SH-SY5Y (cell line): ENCODE data around the gene P2RX4.

Experiments
- GATA2 ChIP-seq: IDR thresholded peaks from 2 replicates; pipeline ENCODE4 v1.6.1; 2011; ENCODE audit warnings: mild to moderate bottlenecking, low read depth, low read length
- GATA3 ChIP-seq: IDR thresholded peaks from 2 replicates; pipeline ENCODE4 v1.6.1; 2011; ENCODE audit warnings: low read depth, mild to moderate bottlenecking, low read length, moderate library complexity

The P2RX4 gene

GRCh38 chr12:121182222-121182893 lies 27.6 kb upstream of the P2RX4 start:
- TF ChIP-seq GATA3, result no peak
- no peak for TF ChIP-seq GATA2

- TF ChIP-seq GATA2, result no peak
- no peak for TF ChIP-seq GATA3
These were observed 25.5 kb upstream of the P2RX4 start for GRCh38 chr12:121184425-121184824.

- TF ChIP-seq GATA2 (no peak), GATA3 (no peak)
These were observed 24.7 kb upstream of the P2RX4 start for GRCh38 chr12:121184984-121185889.

- TF ChIP-seq GATA3 (no peak), GATA2 (no peak)
These were observed 23.1 kb upstream of the P2RX4 start for GRCh38 chr12:121186826-121187225.

GRCh38 chr12:121187501-121187900 lies 22.4 kb upstream of the P2RX4 start:
- TF ChIP-seq GATA3, result no peak
- TF ChIP-seq GATA2, result no peak

GRCh38 chr12:121188227-121188626 lies 21.7 kb upstream of the P2RX4 start:
- TF ChIP-seq GATA2 (no peak), GATA3 (no peak)

GRCh38 chr12:121189131-121189530 lies 20.8 kb upstream of the P2RX4 start:
- TF ChIP-seq GATA3 (no peak), GATA2 (no peak)

GRCh38 chr12:121189619-121190155 lies 20.2 kb upstream of the P2RX4 start:
- TF ChIP-seq GATA3 (no peak), GATA2 (no peak)

GRCh38 chr12:121190523-121191031 lies 19.4 kb upstream of the P2RX4 start:
- TF ChIP-seq GATA3, result no peak

- TF ChIP-seq GATA3, result no peak
- no peak for TF ChIP-seq GATA2
These were observed 18.8 kb upstream of the P2RX4 start for GRCh38 chr12:121191151-121191550.

- no peak for TF ChIP-seq GATA2
- TF ChIP-seq GATA3, result no peak
These were observed 13.0 kb upstream of the P2RX4 start for GRCh38 chr12:121196902-121197301.

- TF ChIP-seq GATA2 (no peak), GATA3 (no peak)
These were observed 11.0 kb upstream of the P2RX4 start for GRCh38 chr12:121198949-121199348.

- peak; percentile 84 for TF ChIP-seq GATA2
- TF ChIP-seq GATA3, result peak; percentile 84
These were observed 7.2 kb upstream of the P2RX4 start for GRCh38 chr12:121202407-121203355.
